RPMI8226 (cell line): ENCODE data around the gene TMIGD3.
A peak's percentile ranks its signal among the peaks of the same experiment; 100 is the strongest.

Experiments
- DNase-seq: peaks from one replicate; pipeline ENCODE4 v3.0.0-alpha.2; 2015

Gene TMIGD3

DNA sequence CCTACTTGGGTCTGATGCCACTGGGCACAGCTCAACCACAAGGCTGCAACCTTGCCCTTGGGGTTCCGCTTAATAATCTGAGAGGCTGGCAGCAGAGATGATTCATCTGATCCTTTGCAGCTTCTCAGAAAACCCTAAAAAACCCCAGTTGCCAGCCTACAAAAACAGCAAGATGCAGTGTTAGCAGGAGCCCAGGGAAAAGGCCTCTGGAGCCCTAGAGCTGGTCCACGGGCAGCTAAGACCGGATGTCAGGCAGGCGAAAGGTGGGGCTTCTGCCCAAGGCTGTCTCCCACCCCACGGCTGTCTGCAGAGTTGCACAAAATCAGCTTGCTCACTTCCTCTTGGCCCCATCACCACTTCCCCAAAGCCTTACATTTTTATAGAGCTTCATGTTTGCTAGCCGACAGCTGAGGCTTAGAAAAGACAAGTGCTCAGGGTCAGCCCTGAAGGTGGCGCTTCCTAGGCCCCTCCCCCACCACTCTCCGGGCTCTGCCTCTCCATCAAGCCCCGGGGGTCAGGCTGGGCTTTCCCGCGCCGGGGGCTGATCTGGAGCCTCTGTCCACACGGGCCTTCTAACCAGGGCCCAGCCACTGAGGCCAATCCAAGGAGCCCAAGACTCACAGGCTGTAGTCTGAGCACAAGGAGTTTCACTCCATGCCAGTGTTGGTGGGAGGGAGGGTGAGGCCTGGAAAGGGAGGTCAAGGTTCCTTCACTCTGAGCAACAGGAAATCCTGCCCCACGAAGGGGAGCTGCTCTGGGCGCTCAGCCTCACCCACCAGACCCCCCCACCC is 4.2 kb upstream of the TMIGD3 start:
- peak; percentile 86 for DNase-seq

DNA sequence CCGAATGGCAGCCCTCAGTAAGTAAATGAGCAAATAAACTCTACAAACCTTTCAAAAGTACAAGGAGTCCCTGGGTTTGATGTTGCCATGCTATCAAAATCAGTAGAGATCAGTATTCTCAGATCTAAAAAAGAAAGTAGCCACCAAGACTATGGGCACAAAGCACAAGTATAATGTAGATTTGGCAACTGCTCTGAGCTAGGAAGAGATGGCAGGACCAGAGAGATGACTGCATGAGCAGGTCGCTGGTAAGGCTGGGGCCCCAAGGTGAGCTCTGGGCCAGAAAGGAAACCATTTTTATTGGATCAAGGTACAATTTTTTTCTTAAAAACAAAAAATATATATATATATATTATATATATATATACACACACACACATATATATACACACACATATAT is 3.1 kb upstream of the TMIGD3 start:
- DNase-seq: no peak

DNA sequence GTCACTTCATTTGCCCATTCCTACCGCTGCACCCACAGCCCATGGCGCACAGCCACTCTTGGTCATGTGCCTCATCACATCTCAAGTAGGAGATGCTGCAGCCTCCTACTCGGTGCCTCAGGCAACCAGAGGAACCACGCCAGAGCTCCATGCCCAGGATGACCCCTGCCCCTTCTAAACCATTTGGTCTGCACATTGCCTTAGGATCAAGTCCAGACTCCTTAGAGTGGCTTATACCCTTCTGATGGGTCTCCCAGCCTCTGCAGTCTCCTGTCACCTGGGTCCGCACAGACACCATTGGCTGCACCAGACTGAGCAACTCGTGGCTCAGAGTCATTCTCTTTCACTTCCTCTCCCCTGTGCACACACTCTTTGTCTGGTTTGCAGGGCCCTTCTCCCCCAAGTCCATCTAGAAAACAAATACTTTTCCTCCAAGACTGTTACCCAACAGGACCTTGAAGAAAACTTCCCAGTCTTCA is 2.2 kb upstream of the TMIGD3 start:
- peak; percentile 67 for DNase-seq

DNA sequence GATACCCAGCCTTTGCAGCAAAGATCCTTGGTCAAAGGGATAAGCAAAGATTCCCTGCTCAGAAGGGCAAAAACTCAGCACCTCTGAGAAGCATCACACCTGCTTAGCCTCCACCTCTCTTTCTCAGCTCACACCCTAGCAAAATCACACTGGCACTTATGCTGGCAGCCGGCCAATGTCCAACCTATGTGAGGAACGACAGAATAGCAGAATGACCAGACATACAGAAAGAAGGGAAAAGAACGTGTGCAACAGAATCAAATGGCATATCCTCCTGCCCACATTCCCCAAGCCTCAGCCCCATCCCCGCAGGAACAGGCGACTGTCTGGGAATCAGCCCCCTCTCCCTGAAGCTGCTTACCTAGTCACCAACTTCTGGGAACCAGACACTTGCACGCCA is 664 bp upstream of the TMIGD3 start:
- DNase-seq: peak; percentile 33

DNA sequence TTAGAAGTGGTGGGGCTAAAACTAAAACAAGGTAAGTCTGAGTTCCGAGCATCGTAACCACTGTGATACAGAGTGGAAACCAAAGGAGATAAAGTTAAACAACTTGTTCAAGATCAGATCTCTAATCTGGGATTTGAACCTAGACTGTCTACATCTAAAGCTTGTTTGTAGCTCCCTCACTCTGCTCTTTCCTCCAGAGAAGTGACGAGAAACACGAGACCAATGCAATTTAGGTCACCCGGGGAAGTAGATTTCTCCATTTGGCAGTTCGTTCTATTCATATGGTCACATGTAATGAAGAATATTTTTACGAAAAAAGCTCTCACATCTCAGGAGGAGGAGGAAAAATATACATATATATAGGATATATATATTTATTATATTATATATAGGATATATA is 1.8 kb downstream of the TMIGD3 start:
- no peak for DNase-seq

DNA sequence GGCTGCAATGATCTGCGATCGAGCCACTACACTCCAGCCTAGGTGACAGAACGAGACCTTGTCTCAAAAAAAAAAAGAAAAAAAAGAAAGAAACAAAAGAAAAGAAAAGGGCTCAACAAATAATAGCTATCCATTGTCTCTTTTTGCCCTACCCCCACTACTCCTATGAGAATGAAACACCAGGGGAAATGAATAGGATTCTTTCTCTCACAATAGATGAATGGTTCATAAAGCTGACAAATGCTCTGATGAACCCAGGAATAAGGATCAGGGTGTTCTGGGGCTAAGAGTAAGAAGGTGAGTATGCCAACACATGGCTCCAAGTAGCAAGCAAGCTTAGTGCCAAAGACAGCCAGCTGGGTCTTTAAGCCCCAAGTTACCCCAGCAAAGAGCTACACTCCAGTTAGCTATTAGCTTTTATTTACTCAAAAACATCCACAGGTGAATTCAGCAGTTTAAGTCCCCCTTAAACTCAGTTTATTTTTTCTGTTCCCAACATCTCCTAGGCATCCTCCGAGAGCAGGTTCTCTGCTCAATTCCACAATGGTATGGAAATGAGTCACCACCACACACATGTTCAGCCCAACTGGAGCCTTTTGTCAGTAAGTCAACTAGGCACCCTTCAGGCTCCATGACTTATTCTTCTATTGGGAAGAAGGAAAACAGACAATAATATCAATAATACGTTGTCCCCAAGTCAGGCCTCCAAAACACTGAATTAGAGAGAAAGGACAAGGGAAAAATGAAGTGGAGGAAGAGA is 4.2 kb downstream of the TMIGD3 start:
- no peak for DNase-seq

DNA sequence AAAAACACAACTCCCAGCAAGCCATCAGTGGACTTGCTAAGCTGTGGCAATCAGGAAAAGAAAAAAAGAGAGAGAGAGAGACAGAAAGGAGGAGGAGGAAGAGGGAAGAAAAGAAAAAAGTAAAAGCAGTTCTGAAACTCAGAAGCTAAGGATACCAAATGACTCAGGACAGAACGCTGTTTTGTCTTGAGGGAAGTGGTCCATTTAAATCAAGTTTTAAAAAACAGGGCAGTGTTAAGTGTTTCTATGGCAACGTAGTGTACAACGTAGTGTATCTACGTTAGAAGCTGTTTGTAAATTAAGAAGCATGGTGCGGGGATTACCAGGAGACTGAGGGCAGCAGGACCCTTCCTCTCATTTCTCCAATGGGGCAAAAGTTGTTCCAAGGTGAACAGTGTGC is 5.8 kb downstream of the TMIGD3 start:
- DNase-seq: no peak

DNA sequence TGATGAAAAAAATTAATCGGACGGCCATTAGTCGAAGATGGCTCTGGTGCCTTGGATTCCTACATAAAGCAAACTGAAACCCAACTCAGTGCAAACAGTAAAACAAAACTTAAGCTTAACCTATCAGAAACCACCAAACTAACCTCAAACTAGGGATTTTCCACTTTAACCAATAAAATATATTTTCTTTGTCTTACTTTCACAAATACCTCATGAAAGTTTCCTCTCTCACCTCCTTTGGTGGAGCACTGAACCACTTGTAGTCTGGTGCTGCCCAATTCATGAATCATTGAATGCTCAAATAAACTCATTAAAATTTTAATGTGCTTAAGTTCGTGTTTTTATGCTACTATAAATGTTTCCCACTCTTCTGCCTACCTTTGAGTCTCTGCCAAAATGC is 7.0 kb downstream of the TMIGD3 start:
- DNase-seq: no peak

DNA sequence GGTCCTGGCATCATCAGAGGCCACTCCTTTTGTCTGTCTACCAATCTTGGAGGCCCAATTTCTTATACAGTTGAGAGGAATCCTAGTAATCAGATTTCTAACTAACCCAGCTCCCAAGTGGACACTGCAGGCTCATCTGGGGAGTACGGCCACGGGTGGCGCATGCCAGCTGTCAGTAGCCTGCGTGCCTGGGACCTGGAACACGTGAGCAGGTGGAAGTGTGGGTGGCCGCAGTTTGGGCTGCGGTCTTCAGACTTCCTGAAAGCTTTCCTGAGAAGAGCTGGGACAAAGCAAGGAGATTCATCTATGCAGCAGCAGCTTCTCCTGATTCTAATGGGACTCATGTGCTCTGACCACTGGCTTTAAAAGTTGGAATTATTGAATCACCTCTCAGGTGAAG is 12.4 kb downstream of the TMIGD3 start:
- DNase-seq: no peak

DNA sequence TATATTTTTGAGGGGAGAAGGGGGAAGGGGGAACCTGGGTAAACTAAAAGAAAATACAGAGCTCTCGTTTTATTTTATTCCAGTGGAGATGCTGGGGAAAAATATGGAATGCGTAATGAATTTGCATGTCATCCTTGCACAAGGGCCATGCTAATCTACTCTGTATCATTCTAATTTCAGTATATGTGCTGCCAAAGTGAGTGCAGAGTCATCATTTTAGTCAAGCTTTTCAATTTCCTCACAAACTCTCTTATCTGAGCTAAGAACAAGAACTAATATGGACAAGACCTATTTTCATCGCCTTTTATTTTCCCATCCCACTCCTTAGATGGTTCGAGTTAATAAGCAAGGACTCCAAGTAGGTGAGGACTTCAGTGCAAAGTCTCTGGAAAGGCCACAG is 13.2 kb downstream of the TMIGD3 start:
- no peak for DNase-seq

DNA sequence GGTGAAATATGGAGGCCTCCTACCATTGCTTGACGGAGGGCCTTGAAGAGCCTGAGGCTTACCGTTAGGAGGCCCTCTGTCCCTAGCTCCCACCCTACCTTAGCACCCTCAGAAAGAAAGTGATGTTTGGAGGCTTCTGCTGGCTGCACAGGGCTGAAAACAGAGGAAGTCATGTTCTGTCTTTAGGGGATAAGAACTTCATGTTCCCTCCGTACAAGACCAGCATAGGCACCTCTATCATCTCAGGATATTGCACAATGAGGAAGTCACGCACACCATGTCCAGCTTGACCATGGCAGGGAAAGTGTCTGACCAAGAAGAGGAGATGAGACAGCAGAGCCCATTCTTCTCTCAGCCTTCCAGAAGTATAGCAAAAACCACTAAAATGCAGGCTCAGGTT is 13.8 kb downstream of the TMIGD3 start:
- no peak for DNase-seq

DNA sequence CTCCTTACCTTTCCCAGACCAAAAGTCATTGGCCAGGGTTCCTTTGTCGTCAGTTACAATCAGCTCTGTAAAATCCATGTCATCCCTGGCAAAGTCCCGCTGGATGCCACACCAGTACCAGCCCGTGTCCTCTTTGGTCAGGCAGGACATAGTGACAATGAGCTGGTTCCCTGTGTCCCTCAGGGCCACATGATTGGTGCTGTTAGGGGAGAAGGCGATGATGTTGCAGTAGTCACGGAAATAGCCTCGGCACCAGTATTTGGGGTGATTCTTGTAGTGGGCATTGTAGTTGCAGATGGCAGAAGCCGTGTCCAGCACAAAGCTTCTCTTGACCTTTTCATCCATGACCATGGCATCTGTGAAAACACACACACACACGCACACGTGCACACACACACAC is 14.8 kb downstream of the TMIGD3 start:
- DNase-seq: no peak

DNA sequence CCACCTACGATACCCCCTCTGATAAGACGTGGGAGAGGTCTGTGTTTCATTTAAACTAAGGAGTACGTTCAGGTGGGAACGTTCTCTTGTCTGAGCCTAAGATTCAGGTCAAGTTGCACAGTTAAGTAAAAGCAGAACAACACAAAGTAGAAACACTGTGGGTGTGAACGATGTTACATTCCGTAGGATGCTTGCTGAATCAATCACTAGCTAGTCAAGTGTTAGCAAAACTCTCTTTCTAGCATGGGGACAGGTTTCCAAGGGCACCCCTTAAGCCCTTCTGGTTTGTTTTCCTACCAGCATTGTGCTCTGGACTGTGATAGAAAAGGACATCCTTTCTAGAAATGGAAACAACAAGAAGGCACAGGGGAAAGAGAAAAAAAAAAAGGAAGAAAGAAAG is 16.3 kb downstream of the TMIGD3 start:
- DNase-seq: no peak

DNA sequence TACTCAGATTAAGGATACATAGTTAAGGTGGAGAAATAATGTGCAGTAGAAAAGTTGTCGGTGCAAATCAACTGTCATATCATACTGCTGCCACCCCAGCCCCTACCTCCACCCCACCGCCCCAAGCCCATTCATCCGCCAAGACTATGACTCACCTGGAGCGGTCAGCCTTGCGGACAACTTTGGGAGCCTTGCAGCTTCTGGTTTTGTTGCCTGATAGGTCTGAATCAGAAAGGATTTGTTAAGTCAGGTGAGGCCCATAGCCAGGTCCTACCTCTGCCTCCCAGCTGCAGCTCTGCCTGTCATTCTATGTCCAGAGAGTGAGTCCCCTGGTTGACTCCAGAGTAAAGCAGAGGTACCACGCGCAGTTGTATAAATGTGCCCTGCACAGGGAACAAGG is 17.0 kb downstream of the TMIGD3 start:
- no peak for DNase-seq

DNA sequence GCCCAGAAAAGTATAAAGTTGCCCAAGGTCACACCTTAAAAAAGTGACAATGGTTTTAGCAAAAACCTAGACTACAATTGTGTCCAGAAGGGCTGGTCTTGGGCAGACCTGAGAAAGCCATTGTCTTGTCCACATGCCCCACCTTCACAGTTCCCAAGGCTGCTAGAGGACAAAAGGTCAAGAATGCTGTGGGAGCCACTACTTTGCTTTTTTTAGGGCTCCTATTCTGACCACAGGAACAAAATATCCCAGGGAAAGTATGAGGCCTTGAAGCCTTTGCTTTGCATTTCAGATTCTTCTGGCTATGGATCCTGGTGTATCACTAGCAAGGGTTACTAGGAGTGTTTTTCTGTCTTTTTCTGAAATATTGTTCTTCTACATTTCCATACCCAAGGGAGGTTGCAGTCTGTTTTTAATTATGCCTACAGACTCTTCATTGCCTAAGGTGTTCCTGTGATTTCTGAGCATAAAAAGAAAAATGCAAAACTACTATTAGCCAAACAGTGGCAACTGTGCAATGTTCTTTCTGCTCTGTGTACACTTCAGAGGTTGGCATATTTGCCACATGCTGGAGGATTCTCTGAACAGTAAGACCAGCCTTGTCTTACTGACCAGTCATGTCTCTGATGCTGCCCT is 18.9 kb downstream of the TMIGD3 start:
- DNase-seq: no peak

DNA sequence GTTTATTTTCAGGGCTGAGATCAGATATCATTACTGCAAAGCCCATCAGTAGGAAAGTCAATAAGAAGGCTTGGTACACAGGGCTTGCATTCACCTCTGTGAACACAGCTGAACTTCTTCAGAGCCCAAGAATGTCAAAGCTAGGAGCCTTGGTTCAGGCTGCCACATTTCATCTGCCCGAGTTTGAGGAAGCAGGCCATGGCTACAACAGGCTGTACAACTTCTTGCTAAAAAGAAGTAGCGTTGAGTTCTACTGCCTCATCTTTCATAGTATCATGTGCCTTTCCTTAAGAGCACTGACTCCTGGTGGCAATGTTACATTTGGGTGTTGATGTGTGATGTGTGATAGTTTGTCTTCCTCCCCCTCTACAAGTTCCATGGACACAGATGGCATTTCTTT is 19.6 kb downstream of the TMIGD3 start:
- no peak for DNase-seq

DNA sequence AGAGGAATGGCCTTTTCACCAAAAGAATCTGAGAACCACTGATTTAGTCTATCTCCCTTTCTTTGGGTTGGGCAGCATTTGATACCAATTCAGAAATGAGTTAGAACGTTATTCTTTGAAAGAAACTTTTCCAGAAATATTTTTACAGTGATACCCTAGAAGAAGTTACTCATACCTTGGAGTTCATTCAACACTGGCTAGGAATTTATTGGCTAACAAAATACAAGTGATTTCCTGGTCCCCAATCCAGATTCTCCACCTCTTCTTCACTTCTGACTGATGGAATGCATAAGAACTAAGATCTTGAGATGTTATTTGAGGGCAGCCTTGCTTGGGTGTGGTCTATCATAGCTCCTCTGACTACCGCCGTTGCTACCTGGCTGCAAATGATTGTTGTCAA is 20.3 kb downstream of the TMIGD3 start:
- DNase-seq: no peak

DNA sequence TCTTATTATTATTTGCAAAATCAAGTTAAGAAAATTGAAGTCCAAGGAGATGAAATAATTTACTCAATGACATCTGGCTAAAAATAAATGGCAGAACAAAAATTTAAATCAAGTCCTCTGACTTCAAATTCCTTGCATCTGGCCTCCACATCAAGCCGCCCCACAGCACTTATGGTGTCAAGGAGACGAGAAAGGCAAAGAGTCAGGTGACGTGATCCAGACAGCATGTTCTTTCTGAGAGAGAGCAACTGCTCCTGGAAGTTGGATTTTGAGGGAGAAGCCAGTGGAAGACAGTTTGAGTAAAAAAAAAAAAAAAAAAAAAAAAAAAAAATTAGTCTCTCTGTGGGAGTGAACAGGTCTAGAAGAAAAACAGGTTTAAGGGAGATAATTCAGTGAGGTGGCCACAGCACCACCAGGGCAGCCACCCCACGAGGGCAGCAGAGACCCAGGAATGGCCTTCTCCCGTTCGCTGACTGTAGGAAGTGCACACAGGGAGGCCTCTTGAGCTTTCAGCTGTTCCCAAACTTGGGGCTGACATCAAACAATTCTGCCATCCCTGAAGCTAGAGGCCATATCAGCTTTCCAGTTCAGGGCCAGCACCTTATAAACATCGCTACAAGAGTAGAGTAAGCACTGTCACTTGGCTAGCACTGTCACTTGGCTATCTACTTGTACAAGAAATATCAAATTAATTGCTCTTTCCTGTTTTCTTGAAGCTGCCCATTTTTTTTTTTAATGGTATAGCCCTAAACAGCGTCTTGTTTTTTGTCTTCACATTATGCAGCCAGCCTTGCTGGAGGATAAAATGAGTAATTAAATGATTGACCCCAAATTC is 21.8 kb downstream of the TMIGD3 start:
- DNase-seq: peak; percentile 58

DNA sequence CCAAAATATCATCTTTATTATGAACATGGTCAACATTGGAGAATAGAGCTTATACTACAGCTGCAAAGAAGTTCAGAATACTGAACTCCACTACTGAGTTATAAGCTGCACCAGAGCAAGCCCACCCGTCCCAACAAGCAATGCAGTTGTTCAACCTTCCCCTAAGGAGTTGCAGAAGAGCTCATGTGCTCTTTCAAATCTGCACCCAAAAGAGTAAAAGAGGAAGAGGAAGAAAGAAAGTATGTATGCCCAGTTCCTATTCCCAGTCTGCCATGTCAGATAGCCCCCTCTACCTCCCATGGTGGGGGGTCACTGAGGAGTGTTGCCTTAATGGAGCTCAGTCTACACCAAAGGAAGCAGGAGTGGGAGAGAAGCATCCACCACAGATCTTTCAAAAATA is 22.8 kb downstream of the TMIGD3 start:
- no peak for DNase-seq

DNA sequence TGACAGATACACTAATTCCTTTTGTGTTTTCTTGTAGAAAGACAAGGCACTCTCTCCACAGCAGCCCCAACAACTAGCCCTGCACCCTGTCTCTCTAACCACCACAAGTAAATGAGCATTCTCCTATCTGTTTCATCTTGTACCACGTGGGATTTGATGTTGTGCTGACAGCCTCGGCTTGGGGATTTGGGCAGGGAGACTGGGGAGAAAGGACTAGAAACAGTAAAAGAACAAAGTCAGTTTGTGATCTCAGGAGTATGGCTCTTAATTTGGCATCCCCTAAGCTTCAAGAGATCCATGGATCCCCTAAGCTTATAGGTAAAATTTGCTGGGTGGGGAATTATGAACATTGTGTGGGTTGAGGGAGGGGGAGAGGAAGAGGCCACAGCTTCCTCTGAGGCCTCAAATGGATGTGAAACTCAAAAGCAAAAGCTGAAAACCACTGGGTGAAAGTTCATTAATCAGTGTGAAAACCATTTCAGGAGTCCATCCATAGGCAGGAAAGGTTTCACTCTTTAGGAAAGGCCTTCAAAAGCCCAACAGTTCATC is 26.6 kb downstream of the TMIGD3 start:
- peak; percentile 14 for DNase-seq

DNA sequence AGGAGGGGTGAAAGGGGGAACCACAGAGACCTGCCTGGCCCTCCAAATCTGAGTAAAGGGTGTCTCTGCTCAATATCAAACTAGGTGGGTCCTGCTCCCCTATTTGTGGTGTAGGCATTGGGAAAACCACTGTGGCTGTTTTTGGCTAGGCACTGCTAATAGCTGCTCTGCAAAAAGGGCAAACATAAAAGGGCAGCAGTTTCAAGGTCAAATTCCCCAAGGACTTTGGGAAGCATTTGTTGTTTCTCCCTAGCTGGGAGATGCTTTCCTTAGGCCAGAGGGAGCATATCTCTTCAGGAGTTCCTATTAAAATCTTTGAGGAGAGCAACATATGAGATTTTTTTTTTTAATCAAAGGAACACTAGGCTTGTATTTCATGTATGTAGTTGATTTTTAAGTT is 27.2 kb downstream of the TMIGD3 start:
- DNase-seq: no peak

DNA sequence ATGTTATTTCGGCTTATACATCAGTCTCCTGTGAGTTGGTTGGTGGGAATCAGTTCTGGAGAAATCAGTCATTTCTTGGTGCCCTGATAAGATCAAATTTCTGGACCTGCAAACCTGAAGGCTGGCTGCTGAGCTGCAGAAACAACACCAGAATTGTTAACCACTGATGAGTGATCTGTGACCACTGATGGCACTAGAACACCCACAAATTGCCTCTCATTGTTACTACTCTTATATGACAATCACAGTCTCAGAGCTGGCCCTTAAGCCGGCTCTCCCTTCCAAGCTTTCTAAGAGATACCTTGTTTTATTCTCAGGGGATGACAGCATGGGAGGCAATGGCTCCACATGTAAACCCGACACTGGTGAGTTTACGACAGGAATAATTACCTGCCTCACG is 27.7 kb downstream of the TMIGD3 start:
- DNase-seq: no peak

DNA sequence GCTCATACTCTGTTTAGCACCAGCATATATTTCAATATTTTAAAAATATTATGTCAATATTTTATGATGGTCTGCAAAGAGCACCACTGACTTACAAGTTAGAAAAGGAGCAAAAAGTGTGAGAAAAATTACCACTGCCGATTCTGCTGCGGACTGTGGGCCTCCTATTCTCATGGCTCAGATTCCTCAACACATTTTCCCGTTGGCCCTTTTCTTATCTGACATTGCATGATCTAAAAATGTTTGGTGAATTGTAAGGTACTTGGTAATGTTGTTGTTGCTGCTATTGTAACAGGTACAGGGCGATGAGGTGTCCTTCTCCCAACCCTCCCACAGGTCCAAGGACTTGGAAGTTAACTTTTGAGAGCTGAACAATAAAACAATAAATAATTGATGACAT is 28.9 kb downstream of the TMIGD3 start:
- no peak for DNase-seq
